HepG2 (cell line): ENCODE results near the gene PKP3. TPM values are rescaled to one million over a fixed set of nuclear protein-coding genes. Genes with fewer than 3 reads are reported as not detected.

ENCODE experiments used
- ARNT2 ChIP-seq: sonication (generic); formaldehyde crosslinking; IDR thresholded peaks from 2 replicates; pipeline ENCODE4 v1.8.0; 2022; ENCODE audit warnings: mild to moderate bottlenecking, low read depth, missing genetic modification reagents, moderate library complexity
- KDM5B ChIP-seq: sonication (generic); formaldehyde crosslinking; IDR thresholded peaks from 2 replicates; pipeline ENCODE4 v1.4.0; 2020; ENCODE audit warnings: missing genetic modification reagents, mild to moderate bottlenecking, borderline replicate concordance
- RFX5 ChIP-seq: IDR thresholded peaks from 2 replicates; pipeline ENCODE4 v1.6.1; 2011; ENCODE audit warnings: low read depth, low read length, improper control_type of control experiment
- SMAD1 ChIP-seq: sonication (generic); formaldehyde crosslinking; IDR thresholded peaks from 2 replicates; pipeline ENCODE4 v1.4.0; 2020; ENCODE audit warnings: missing genetic modification reagents, low read depth, mild to moderate bottlenecking, borderline replicate concordance
- THAP9 ChIP-seq: sonication (generic); formaldehyde crosslinking; IDR thresholded peaks from 2 replicates; pipeline ENCODE4; 2020; ENCODE audit warnings: missing genetic modification reagents, mild to moderate bottlenecking, borderline replicate concordance
- THRA ChIP-seq: sonication (generic); formaldehyde crosslinking; IDR thresholded peaks from 2 replicates; pipeline ENCODE4 v1.4.0; 2020; ENCODE audit warnings: missing genetic modification reagents, borderline replicate concordance
- ZFYVE20 ChIP-seq: sonication (generic); formaldehyde crosslinking; IDR thresholded peaks from 2 replicates; pipeline ENCODE4 v1.8.0; 2023; ENCODE audit warnings: low read depth, mild to moderate bottlenecking, moderate library complexity, missing genetic modification reagents, borderline replicate concordance
- ZNF678 ChIP-seq: sonication (generic); formaldehyde crosslinking; IDR thresholded peaks from 2 replicates; pipeline ENCODE4 v1.4.0; 2020; ENCODE audit warnings: mild to moderate bottlenecking, missing genetic modification reagents
- polyA plus RNA-seq, 8 experiments: library from polyadenylated mRNA; depleted of rRNA in 3 of 8; stranded (reverse) in 7 of 8; unstranded in 1 of 8; fragments of >200 nt; fragmentation: Illumina TruSeq in 4 of 8; extraction: Trizol in 4 of 8; gene quantifications; 2 replicates each; pipeline versions ENCODE4 v1.2.1 to v1.2.3, GENCODE V29; 2011 to 2016; ENCODE audit warnings: low read depth in 4 of 8, missing spikeins in 1 of 8, mixed read lengths in 1 of 8; ENCODE audit not compliant: insufficient read depth in 1 of 8
- total RNA-seq, 5 experiments: library from RNA; depleted of rRNA; stranded (reverse); fragments of >200 nt; fragmentation: Illumina TruSeq; extraction: Trizol; gene quantifications; 2 replicates each; pipeline ENCODE4 v1.2.3, GENCODE V29; 2016; ENCODE audit warnings: low read depth in 1 of 5
- TF ChIP-seq, protein P1 (sequence below): sonication (generic); formaldehyde crosslinking; IDR thresholded peaks from one replicate; pipeline ENCODE4 v1.5.1; 2020; ENCODE audit warnings: mild to moderate bottlenecking, missing genetic modification reagents; ENCODE audit errors: not compliant biosample characterization
- TF ChIP-seq, protein P2 (sequence below): sonication (generic); formaldehyde crosslinking; IDR thresholded peaks from 2 replicates; pipeline ENCODE4 v1.5.0; 2020; ENCODE audit warnings: missing genetic modification reagents
- TF ChIP-seq, protein P3 (sequence below): sonication (generic); formaldehyde crosslinking; IDR thresholded peaks from 2 replicates; pipeline ENCODE4 v1.8.0; 2022; ENCODE audit warnings: mild to moderate bottlenecking, missing genetic modification reagents

Gene PKP3
- total and polyA plus RNA-seq, 2 of the 13 experiments (the other 11 are each of a cell fraction or from before 2014, with no cell fraction given): 18.0 to 28.7 TPM

DNA sequence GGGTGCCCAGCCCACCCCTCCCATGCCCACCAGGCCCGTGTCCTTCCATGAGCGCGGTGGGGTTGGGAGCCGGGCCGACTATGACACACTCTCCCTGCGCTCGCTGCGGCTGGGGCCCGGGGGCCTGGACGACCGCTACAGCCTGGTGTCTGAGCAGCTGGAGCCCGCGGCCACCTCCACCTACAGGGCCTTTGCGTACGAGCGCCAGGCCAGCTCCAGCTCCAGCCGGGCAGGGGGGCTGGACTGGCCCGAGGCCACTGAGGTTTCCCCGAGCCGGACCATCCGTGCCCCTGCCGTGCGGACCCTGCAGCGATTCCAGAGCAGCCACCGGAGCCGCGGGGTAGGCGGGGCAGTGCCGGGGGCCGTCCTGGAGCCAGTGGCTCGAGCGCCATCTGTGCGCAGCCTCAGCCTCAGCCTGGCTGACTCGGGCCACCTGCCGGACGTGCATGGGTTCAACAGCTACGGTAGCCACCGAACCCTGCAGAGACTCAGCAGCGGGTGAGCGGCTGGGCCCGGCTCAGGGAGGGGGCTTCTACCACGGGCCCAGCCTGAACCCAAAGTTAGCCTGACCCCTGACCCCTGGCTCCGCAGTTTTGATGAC, 3.0 kb downstream of the PKP3 start (continued):
- TF ChIP-seq THRA (CRISPR knock-in tag) (0 out of 2 replicates have a peak, but pooled peaks have one; percentile 8), ARNT2 (peak; percentile 63; the same call in 1 of the 2 replicates), THAP9 (no peak), ZFYVE20 (CRISPR knock-in tag) (no peak), ZNF678 (CRISPR knock-in tag) (no peak), KDM5B (CRISPR knock-in tag) (peak; percentile 40; the same call in 1 of the 2 replicates), SMAD1 (no peak), RFX5 (no peak)
- TF ChIP-seq, protein P1, sequence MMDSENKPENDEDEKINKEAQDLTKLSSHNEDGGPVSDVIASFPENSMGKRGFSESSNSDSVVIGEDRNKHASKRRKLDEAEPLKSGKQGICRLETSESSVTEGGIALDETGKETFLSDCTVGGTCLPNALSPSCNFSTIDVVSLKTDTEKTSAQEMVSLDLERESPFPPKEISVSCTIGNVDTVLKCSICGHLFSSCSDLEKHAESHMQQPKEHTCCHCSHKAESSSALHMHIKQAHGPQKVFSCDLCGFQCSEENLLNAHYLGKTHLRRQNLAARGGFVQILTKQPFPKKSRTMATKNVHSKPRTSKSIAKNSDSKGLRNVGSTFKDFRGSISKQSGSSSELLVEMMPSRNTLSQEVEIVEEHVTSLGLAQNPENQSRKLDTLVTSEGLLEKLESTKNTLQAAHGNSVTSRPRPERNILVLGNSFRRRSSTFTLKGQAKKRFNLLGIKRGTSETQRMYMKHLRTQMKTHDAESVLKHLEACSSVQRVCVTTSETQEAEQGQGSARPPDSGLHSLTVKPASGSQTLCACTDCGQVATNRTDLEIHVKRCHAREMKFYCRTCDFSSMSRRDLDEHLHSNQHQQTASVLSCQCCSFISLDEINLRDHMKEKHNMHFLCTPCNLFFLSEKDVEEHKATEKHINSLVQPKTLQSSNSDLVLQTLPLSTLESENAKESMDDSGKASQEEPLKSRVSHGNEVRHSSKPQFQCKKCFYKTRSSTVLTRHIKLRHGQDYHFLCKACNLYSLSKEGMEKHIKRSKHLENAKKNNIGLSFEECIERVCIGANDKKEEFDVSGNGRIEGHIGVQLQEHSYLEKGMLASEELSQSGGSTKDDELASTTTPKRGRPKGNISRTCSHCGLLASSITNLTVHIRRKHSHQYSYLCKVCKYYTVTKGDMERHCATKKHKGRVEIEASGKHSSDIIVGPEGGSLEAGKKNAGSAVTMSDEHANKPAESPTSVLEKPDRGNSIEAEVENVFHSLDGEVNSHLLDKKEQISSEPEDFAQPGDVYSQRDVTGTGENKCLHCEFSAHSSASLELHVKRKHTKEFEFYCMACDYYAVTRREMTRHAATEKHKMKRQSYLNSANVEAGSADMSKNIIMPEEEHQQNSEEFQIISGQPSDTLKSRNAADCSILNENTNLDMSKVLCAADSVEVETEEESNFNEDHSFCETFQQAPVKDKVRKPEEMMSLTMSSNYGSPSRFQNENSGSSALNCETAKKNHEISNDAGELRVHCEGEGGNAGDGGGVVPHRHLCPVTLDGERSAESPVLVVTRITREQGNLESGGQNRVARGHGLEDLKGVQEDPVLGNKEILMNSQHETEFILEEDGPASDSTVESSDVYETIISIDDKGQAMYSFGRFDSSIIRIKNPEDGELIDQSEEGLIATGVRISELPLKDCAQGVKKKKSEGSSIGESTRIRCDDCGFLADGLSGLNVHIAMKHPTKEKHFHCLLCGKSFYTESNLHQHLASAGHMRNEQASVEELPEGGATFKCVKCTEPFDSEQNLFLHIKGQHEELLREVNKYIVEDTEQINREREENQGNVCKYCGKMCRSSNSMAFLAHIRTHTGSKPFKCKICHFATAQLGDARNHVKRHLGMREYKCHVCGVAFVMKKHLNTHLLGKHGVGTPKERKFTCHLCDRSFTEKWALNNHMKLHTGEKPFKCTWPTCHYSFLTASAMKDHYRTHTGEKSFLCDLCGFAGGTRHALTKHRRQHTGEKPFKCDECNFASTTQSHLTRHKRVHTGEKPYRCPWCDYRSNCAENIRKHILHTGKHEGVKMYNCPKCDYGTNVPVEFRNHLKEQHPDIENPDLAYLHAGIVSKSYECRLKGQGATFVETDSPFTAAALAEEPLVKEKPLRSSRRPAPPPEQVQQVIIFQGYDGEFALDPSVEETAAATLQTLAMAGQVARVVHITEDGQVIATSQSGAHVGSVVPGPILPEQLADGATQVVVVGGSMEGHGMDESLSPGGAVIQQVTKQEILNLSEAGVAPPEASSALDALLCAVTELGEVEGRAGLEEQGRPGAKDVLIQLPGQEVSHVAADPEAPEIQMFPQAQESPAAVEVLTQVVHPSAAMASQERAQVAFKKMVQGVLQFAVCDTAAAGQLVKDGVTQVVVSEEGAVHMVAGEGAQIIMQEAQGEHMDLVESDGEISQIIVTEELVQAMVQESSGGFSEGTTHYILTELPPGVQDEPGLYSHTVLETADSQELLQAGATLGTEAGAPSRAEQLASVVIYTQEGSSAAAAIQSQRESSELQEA (CRISPR knock-in tag): no peak
- TF ChIP-seq, protein P2, sequence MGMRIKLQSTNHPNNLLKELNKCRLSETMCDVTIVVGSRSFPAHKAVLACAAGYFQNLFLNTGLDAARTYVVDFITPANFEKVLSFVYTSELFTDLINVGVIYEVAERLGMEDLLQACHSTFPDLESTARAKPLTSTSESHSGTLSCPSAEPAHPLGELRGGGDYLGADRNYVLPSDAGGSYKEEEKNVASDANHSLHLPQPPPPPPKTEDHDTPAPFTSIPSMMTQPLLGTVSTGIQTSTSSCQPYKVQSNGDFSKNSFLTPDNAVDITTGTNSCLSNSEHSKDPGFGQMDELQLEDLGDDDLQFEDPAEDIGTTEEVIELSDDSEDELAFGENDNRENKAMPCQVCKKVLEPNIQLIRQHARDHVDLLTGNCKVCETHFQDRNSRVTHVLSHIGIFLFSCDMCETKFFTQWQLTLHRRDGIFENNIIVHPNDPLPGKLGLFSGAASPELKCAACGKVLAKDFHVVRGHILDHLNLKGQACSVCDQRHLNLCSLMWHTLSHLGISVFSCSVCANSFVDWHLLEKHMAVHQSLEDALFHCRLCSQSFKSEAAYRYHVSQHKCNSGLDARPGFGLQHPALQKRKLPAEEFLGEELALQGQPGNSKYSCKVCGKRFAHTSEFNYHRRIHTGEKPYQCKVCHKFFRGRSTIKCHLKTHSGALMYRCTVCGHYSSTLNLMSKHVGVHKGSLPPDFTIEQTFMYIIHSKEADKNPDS (CRISPR knock-in tag): peak; percentile 59; the same call in 1 of the 2 replicates
- TF ChIP-seq, protein P3, sequence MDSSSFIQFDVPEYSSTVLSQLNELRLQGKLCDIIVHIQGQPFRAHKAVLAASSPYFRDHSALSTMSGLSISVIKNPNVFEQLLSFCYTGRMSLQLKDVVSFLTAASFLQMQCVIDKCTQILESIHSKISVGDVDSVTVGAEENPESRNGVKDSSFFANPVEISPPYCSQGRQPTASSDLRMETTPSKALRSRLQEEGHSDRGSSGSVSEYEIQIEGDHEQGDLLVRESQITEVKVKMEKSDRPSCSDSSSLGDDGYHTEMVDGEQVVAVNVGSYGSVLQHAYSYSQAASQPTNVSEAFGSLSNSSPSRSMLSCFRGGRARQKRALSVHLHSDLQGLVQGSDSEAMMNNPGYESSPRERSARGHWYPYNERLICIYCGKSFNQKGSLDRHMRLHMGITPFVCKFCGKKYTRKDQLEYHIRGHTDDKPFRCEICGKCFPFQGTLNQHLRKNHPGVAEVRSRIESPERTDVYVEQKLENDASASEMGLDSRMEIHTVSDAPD (CRISPR knock-in tag): no peak
